NCI-H748 (cell line): ENCODE data around the gene NACC2.

Experiments used
- DNase-seq: peaks from one replicate; lab custom pipeline; 2025; ENCODE audit not compliant: unreplicated experiment; lab: John Stamatoyannopoulos, UW

Gene NACC2

DNA sequence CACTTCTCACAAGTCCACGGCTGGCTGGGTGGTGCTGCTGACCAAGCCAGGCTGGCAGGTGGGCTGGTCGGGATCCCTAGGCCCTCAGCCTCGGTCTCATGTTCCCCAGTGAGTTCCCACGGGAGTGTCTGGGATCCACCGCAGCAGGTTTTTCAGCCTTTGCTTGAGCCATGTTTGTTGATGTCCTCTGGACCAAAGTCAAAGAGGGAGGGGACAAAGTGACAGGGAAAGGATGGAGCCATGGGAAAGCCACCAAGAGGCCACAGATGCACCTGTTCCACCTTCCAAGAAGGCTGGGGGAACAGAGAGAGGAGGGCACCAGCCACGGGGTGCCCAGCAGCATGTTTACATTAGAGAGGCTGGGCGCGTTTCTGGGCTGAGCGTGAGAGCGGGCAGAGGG lies 131.2 kb downstream of the NACC2 start:
- DNase-seq, result no peak

DNA sequence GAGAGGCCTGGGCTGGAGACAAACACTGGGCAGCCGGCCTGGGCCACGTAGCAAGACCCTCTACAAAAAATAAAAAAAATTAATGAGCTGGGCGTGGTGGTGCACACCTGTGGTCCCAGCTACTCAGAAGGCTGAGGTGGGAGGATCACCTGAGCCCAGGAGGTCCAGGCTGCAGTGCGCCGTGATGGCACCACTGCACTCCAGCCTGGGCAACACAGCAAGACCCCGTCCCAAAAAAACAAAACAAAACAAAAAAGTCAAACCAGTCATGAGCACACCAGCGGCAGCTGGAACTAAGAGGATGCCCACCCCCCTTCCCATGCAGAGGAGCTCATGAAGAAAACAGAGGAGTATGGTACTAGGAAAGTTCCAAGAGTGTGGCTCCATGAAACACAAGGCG lies 131.8 kb downstream of the NACC2 start:
- no peak for DNase-seq

DNA sequence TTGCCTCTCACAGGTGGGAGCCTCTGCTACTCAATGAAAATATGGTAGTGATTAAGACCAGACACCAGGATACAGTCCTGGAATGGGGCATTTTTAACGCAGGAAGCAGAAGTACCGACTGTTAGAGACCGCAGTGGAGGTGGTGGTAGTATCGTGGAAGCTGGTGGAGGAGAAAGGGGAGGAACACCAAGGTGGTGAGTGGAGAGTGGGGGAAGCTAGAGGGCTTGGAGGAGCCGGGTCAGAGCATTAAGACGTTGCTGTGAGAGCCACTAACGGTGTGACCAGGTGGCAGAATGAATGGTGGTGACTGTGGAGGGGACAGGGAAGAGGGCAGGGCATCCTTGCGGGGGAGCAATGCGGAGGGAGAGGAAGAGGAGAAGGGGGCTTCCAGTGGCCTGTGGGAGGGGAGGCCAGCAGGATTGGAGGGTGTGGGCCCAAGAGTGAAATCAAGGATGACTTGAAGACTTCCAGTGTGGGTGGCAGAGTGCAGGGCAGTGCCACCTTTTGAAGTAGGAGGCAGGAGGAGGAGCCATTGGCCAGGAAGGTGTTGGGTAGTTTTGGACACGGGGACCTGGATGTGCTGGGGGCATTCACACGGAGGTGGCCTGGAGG lies 132.3 kb downstream of the NACC2 start:
- no peak for DNase-seq

DNA sequence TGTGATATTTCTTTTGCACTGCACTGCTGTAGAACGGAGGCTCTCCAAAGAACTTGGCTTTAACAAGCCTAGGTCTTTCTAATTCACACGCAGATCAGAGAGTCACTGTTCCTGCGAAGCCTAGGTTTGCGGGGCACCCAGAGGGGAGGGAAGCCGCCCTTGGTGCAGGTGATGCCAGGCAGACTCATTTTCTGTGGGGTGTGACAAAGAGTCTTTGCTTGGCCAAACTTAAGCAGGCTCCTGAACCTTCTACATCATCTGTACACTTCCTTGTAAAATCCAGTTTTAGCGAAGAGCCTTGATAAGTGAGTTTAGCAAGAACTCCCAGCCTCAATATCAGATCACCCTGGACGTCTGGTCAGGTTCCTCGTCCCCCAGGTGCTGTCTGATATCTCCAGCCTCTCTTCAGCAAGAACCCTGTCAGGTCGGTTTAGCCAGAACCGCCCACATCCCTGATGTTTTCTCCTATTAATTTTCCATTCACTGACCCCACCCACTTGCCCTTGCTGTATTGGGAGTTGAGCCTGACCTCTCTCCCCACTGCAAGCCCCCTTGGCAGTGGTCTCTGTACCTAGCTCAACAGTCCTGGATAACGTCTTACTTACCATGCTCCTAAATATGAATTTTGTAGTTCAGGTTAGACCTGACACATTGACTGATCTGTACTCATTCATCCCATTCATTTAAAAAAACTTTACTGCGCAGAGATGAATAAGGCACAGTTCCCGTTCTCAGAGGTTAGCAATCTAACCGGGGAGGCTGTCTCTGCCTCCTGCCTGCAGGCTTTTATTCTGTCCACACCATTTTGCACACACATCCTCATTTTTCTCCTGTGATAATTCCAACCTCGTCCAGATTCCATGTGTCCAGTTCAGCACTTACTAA lies 133.0 kb downstream of the NACC2 start:
- peak; percentile 53 for DNase-seq

DNA sequence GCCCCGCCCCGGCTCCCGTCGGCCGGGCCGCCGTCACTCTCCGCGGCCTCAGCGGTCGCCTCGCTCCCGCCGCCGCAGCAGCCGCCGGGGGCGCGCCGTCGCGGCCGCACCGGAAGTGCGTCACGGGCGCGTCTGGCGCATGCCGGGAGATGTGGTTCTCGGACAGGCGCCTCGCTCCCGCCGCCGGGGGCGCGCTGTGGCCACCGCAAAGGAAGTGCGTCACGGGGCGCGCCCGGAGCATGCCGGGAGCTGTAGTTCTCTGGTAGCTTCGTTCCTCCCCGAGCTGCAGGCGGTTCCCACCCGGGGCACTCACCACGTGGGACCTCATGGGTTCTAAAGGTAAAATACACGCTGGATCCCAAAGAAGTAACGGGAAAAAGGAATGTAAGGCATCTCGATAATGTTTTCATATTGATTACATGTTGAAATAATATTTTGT lies 133.8 kb downstream of the NACC2 start, which contains the start of gene UBAC1:
UBAC1 (minus strand) TSS at position 97 of the 439 bp plus-strand sequence. CDS start 211 bp downstream, outside the sequence.
- DNase-seq, result peak; percentile 98

DNA sequence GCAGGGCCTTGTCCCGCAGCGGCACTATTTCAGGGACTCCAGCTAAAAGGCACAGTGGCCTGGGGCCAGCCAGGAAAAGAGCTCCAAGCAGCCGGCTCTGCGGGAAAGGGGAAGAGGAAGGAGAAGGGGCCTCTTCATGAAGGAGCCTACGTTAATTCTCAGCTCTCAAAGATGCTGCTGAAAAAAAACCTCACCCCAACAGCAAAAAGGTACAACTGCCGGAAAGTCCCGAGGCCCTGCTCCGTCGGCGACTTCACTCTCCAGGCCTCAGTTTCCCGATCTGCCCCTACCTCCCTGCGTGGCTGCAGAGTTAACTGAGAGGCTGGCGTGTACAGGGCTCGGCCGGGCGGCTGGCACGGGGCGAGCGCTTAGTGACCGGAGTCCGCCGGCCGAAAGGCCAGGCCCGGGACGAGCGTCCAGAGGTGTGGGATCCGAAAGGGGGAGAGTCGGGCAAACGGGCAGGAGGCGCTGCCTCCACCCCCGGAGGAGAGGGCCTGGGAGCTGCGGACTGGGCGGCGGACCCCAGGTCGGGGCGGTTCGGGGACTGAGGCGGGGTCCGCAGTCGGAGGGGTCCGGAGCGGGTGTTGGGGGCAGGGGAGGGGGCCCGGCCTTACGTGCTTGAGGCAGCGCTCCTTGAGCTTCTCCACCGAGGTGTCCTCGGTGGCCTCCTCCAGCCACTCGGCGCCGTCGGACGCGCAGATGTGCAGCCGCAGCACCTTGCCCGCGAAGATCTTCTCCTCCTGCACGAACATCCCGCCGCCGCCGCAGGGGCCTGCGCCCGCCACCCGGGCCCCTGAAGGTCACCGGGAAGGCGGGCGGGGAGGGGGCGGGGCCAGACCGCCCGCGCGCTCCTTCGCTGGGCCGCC lies 134.4 kb downstream of the NACC2 start:
- DNase-seq, result peak; percentile 40

DNA sequence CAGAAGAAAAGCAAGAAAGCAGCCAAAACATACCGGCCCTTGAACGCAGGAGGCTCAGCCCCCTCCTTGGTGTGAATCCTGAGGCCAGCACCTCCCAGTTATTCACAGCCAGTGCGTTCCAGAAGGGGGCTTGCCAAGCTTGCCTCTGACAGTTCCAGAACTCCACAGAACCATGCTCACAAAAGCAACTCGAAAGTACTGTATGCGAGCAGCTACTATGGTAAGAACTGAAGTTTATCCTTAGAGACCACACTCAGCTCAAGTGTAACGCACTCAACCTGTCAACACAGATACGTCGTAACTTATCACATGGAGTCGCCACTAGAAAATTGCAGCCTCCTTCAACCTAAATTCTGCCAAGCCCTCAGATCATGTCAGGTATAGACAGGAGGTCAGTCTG lies 135.3 kb downstream of the NACC2 start:
- no peak for DNase-seq

DNA sequence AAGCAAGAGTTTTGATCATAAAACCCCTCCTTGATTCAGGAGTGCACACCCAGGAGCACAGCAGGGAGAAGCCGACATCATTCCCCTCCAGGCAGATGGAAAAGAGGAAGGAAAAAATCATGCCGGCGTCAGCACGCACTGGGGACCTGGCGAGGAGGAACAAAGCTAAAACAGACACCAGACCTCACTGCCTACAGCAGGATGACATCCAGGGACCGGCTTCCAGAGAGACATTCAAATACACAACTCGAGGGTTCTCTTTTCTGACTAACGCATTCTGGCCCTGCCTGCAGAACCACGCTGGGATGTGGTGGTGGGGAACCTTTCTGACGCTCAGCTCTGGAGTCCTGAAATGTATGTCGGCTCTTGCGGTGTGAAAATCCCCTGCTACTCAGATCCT lies 136.6 kb downstream of the NACC2 start:
- DNase-seq, result no peak

DNA sequence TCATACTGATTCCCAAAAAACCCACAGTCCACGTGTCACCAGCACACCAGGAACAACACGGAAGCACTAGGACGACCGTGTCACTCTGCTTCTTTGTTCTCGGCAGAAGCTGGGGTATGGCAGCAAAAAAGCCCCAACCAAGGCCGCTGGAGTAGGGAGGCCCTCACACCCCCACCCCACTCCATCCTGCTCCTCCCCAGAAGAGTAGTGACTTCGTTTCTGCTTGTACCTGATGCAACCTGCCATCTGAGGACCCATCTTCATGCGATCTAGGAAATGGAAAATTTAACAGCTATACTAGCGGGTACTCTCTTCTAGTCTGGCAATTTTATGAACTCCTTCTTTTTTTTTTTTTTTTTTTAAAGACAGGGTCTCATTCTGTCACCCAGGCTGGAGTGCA lies 137.7 kb downstream of the NACC2 start:
- DNase-seq, result no peak

DNA sequence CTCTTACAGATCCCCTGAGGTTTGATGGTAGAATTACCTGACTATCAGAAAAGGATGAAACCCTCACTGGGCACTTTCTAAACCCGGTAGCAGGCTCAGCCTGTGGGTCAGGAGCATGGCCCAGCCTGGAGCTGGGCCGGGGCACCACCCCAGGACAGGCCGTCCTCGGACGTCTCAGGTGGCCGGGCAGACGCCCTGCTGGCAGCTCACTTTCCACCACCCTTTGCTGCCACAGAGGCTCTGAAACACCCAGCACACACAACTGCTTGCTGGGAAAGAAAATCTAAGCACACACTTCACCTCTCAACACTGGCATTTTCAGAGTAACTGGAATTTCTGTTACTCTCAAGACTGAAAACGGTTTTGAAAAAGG lies 138.3 kb downstream of the NACC2 start:
- DNase-seq, result no peak
